GF-D8 (cell line): ENCODE measurements around the gene C1D.
"Not testable (repeated sequence)": the region's sequence is repeated elsewhere in the genome, so short reads cannot be mapped to it uniquely, and the experiment has no call there.

Source experiments
- DNase-seq: peaks from one replicate; lab custom pipeline; 2025; lab: John Stamatoyannopoulos, UW

The C1D gene

GRCh38 chr2:67999332-67999731, 63.5 kb downstream of the C1D start:
- DNase-seq = no peak

DNA sequence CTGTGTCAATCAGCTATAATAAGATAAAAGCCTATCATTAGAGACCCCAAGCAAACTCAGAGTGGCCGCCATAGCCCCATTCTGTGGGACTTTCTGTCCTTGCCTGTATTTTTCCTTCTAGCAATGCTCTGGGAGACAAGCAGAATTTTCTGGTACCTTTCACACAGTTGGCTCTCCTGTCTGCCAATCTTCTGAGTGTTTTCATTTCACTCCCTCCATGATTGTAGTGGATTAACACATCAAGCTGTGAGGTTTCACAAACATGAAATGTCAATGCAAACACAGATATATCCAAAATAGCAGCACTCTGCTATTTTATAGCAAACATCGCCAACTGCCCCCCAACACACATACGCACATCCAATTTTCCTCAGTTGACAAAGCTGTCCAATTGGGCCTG, 64.9 kb downstream of the C1D start:
- no peak for DNase-seq

DNA sequence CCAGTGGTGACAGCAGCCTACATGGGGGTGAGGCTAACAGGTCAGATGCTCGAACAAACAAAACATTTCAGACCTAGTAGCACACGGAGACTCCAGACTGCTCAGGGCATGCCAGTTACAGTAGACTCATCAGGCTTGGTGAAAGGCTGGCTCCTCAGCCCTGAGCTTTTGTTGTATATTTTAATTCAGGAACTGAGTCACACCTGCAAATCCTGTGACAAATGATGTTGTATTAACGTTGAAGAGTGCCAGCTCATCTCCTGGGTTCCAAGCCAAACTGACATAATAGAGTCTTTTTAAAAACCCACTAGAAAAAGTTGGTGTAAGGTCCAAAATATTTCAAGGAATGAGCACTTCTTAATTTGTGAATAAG, 65.3 kb downstream of the C1D start:
- DNase-seq = no peak

DNA sequence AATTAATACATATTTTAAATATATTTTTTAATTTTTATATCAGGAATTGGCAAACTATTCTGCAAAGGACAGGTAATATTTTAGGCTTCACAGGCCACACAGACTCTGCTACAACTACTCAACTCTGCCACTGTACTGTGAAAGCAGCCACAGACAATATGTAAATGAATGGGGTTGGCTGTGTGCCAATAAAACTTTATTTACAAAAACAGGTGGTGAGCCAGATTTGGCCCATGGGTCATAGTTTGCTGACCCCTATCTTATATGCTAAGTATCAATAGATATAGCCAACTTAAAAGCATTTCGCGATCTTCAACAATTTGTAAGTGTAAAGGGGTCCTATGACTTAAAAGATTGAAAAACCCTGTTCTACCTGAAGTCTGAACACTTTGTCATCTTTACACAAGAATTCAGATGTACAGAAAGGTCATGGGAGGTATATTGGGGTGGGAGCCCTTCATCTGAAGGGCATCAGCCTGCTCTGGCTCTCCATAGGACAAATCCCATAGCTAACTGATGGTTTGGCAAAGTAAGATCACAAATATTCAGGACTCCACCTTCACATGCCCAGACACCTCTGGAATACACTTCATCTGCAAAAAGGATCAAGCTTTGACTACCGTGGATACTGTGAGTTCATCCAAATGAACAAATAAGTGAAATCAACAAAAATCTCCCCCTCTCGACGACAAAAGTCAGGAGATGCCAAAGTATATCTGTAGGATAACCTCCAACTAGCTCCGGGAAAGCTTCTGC, 65.9 kb downstream of the C1D start:
- DNase-seq = no peak

GRCh38 chr2:67994716-67995115, 68.1 kb downstream of the C1D start:
- DNase-seq = no peak

- DNase-seq = not testable (repeated sequence)
Observed at GRCh38 chr2:67994069-67994468, 68.7 kb downstream of the C1D start.

DNA sequence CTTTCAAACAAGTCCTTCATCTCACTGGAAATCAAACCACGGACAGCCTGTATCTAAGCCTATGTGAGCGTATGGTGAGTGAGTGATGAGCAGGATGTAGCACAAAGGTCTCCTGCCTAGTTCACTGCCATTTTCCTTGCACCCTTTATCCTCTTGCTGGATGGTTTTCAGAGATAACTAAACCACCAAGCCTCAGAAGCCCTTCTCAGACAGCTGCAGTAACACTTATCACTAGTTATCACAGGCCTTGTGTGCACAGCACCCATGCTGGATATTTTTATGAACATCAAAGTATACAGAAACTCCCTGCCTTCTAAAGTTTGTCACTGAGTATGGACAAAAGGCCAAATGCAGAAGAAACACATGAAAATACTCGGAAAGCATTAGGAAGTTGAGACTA, 69.5 kb downstream of the C1D start:
- DNase-seq = no peak

DNA sequence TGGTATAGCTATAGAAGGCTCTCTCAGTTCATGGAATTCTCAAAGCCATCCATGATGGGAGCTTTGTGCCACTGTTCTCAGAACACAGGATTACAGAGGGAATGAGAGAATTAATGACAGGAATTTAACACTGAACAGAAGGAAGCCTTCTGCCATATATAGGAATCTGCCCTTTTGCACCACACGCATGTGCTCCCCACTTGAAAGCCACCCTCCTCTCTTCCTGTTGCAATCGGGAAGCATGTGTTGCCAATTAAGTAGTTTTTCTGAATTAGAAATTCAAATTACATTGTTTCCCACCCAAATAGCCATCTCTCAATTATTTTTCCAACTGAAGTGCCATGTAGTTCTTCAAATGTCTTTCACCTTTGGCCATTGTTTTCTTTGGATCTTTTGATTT, 71.3 kb downstream of the C1D start:
- no peak for DNase-seq
